Esophagus squamous epithelium (tissue), 5 donors: ENCODE data around the gene STIMATE. TPM values are rescaled to one million over a fixed set of nuclear protein-coding genes. Genes with fewer than 3 reads are reported as not detected.

Experiments
- DNase-seq: peaks from one replicate; lab custom pipeline; 2025; lab: John Stamatoyannopoulos, UW
- H3K27ac ChIP-seq, 4 donors: fragments of 200-600 bp; sonication (generic); one replicate each; pipeline ENCODE4 v1.5.1; 2016 to 2019; ENCODE audit warnings: mild to moderate bottlenecking in 1 of 4
- H3K27me3 ChIP-seq, 4 donors: fragments of 200-600 bp; sonication (generic); 1 replicate in 3 of 4; 2 replicates in 1 of 4; pipeline versions ENCODE4 v1.5.1 to v1.6.0; 2017 to 2021; ENCODE audit warnings: antibody characterized with exemption in 1 of 4
- H3K36me3 ChIP-seq, 3 donors: fragments of 200-600 bp; sonication (generic); one replicate each; pipeline ENCODE4 v1.5.1; 2016 to 2019
- H3K4me1 ChIP-seq, 3 donors: fragments of 200-600 bp; sonication (generic); one replicate each; pipeline ENCODE4 v1.5.1; 2017 to 2019
- H3K4me3 ChIP-seq, 4 donors: fragments of 200-600 bp; sonication (generic); 1 replicate in 3 of 4; 2 replicates in 1 of 4; pipeline ENCODE4 v1.5.1; 2016 to 2019; ENCODE audit warnings: mild to moderate bottlenecking in 2 of 4, moderate library complexity in 1 of 4
- H3K9me3 ChIP-seq, 3 donors: fragments of 200-600 bp; sonication (generic); one replicate each; pipeline ENCODE4 v1.5.1; 2016 to 2019
- POLR2A ChIP-seq, 4 donors: fragments of 450-650 bp; IDR thresholded peaks; one replicate each; pipeline ENCODE4 v1.6.1; 2017; ENCODE audit warnings: antibody characterized with exemption in 4 of 4, mild to moderate bottlenecking in 4 of 4, moderate library complexity in 3 of 4
- WGBS, 2 donors: methylation state at CpG; one replicate each; pipeline ENCODE4 v1.1.5; 2018; 5-methylcytosine and 5-hydroxymethylcytosine counted together
- intact Hi-C: fragments of 100-400 bp; cut with DNase I; formaldehyde crosslinking; loops from one replicate; pipeline ENCODE4 v1.15.0; 2022
- total RNA-seq, 4 donors: library from RNA; depleted of rRNA; stranded (reverse); fragments of >200 nt; gene quantifications; one replicate each; pipeline ENCODE4 v1.1.0, GENCODE V29; 2016
- TF ChIP-seq, protein P1 (sequence below), 6 experiments: fragments of 450-650 bp in 4 of 6; fragments of 200-600 bp in 2 of 6; sonication (generic) in 2 of 6; IDR thresholded peaks; one replicate each; pipeline ENCODE4 v1.5.1; 2016 to 2019; ENCODE audit warnings: antibody characterized with exemption in 6 of 6, mild to moderate bottlenecking in 4 of 6, moderate library complexity in 4 of 6
- donor health status: DM: yes; HTN: yes; CAD: no.

STIMATE gene
- total RNA-seq, 4 donors from 2014 or later, result 7.0 to 14.7 (median 12.4) TPM

- no peak for DNase-seq
- Histone ChIP-seq H3K4me3 (no peak overlapping the region), H3K4me1 (peaks cover 0 to 8% (median 4%) of the 10 kb centered on the region in 3 donors), H3K27me3 (no peaks in the 10 kb centered on the region), H3K27ac (no peak overlapping the region), H3K36me3 (peaks cover 0 to under 1% (median 0%) of the 10 kb centered on the region in 3 donors), H3K9me3 (no peaks in the 10 kb centered on the region)
- TF ChIP-seq, protein P1, sequence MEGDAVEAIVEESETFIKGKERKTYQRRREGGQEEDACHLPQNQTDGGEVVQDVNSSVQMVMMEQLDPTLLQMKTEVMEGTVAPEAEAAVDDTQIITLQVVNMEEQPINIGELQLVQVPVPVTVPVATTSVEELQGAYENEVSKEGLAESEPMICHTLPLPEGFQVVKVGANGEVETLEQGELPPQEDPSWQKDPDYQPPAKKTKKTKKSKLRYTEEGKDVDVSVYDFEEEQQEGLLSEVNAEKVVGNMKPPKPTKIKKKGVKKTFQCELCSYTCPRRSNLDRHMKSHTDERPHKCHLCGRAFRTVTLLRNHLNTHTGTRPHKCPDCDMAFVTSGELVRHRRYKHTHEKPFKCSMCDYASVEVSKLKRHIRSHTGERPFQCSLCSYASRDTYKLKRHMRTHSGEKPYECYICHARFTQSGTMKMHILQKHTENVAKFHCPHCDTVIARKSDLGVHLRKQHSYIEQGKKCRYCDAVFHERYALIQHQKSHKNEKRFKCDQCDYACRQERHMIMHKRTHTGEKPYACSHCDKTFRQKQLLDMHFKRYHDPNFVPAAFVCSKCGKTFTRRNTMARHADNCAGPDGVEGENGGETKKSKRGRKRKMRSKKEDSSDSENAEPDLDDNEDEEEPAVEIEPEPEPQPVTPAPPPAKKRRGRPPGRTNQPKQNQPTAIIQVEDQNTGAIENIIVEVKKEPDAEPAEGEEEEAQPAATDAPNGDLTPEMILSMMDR (IDR thresholded peaks at IDR 0.05), result no peak
- no peak for TF ChIP-seq POLR2A (IDR thresholded peaks at IDR 0.05)
- WGBS, 2 donors, result 67% methylated on average over 8 of the region's 8 CpGs
- intact Hi-C loops, result no loop called here
Measured at GRCh38 chr3:52873433-52874159, 23.8 kb downstream of the STIMATE start.

GRCh38 chr3:52872245-52872644, 25.1 kb downstream of the STIMATE start:
- TF ChIP-seq, protein P1 (IDR thresholded peaks at IDR 0.05), result no peak
- TF ChIP-seq POLR2A (IDR thresholded peaks at IDR 0.05), result no peak
- Histone ChIP-seq H3K4me1 (peaks cover 0 to 8% (median 4%) of the 10 kb centered on the region in 3 donors), H3K27me3 (no peaks in the 10 kb centered on the region), H3K4me3 (no peak overlapping the region), H3K9me3 (no peaks in the 10 kb centered on the region), H3K27ac (no peak overlapping the region), H3K36me3 (no peaks in the 10 kb centered on the region)
- DNase-seq, result no peak
- intact Hi-C loops, result no loop called here
- WGBS, 2 donors, result 84 to 92% methylated on average over 3 of the region's 3 CpGs

DNA sequence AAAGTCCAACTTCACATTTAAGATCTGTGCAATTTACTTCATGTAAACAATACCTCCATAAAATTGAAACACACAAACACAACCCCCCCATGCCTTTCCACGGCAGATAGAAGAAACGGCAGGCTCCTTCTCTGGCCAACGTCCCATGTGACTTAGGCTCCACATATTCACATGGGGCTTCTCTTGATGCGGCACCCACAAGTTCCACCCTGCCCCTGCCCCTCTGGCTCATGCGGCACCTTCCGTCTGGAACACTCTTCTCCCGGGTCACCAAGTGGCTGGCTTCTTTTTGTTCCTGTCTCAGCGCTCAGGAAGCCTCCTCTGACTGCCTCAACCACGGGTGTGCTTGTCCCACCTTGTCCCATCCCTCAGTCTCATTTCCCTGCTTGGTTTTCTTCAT, 25.6 kb downstream of the STIMATE start:
- Histone ChIP-seq H3K4me1 (peaks cover 0 to 8% (median 4%) of the 10 kb centered on the region in 3 donors), H3K27ac (no peak overlapping the region), H3K4me3 (no peak overlapping the region), H3K9me3 (no peaks in the 10 kb centered on the region), H3K27me3 (no peaks in the 10 kb centered on the region), H3K36me3 (no peaks in the 10 kb centered on the region)
- TF ChIP-seq, protein P1 (IDR thresholded peaks at IDR 0.05), result no peak
- no peak for TF ChIP-seq POLR2A (IDR thresholded peaks at IDR 0.05)
- intact Hi-C loops, result no loop called here
- 80 to 83% methylated on average over 9 of the region's 9 CpGs for WGBS, 2 donors
- no peak for DNase-seq

DNA sequence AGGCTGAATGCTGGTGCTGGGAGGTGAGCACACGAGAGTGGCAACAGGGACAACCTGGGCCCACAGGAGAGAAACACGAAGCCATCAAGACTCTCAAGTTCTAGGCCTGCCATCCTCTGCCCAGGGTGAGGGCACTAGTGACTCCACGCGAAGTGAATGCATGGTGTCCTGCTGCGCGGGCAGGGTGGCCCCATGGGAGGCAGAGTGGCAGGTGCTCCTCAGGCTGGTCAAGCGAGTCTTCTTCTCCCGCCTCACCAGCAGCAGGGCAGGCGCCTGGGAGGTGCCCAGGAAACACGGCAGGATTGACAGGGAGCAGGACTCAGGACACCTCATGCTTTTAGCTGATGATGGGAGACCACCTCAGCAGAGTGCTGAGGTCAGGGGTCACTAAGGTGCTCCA, 26.9 kb downstream of the STIMATE start:
- Histone ChIP-seq H3K9me3 (no peaks in the 10 kb centered on the region), H3K4me3 (no peak overlapping the region), H3K36me3 (no peaks in the 10 kb centered on the region), H3K4me1 (peaks cover 0 to 8% (median 4%) of the 10 kb centered on the region in 3 donors), H3K27me3 (no peaks in the 10 kb centered on the region), H3K27ac (no peak overlapping the region)
- TF ChIP-seq POLR2A (IDR thresholded peaks at IDR 0.05), result no peak
- TF ChIP-seq, protein P1 (IDR thresholded peaks at IDR 0.05), result no peak
- intact Hi-C loops, result no loop called here
- 93% methylated on average over 2 of the region's 10 CpGs; no CpG with 5 or more reads in 1 of the 2 donors for WGBS, 2 donors
- no peak for DNase-seq

GRCh38 chr3:52866427-52866826, 30.9 kb downstream of the STIMATE start:
- no peaks in the 10 kb centered on the region for H3K4me1 ChIP-seq
- intact Hi-C loops, result no loop called here
- no peak overlapping the region for H3K4me3 ChIP-seq
- TF ChIP-seq POLR2A (IDR thresholded peaks at IDR 0.05), result no peak
- TF ChIP-seq, protein P1 (IDR thresholded peaks at IDR 0.05), result no peak
- no peaks in the 10 kb centered on the region for H3K36me3 ChIP-seq
- WGBS, 2 donors, result 66 to 90% methylated on average over 9 to 12 of the region's 12 CpGs
- no peak for DNase-seq
- H3K27me3 ChIP-seq, result no peaks in the 10 kb centered on the region
- no peak overlapping the region for H3K27ac ChIP-seq
- no peaks in the 10 kb centered on the region for H3K9me3 ChIP-seq
